GM12873 (cell line): ENCODE results near the gene HTR4.

Experiments
- CTCF ChIP-seq: IDR thresholded peaks from 2 replicates; pipeline ENCODE4 v1.5.1; 2012; ENCODE audit warnings: low read depth, mild to moderate bottlenecking, moderate library complexity, low read length, control low read depth; ENCODE audit not compliant: insufficient read depth; ENCODE audit errors: missing control alignments

Gene HTR4

GRCh38 chr5:148623741-148624140 is 30.6 kb downstream of the HTR4 start:
- TF ChIP-seq CTCF: no peak

- no peak for TF ChIP-seq CTCF
Observed at GRCh38 chr5:148623101-148623500, 31.2 kb downstream of the HTR4 start.

GRCh38 chr5:148620696-148621095 is 33.6 kb downstream of the HTR4 start:
- TF ChIP-seq CTCF: no peak

- TF ChIP-seq CTCF: no peak
Observed at GRCh38 chr5:148620091-148620490, 34.2 kb downstream of the HTR4 start.

GRCh38 chr5:148619484-148619883 is 34.8 kb downstream of the HTR4 start:
- no peak for TF ChIP-seq CTCF

- no peak for TF ChIP-seq CTCF
Observed at GRCh38 chr5:148615644-148616275, 38.6 kb downstream of the HTR4 start.

GRCh38 chr5:148607406-148607805 is 46.9 kb downstream of the HTR4 start:
- TF ChIP-seq CTCF: no peak
